ENCODE measurements around the gene DOCK6. TPM values are rescaled to one million over a fixed set of nuclear protein-coding genes. Genes with fewer than 3 reads are reported as not detected.

Gene DOCK6
- polyA plus RNA-seq, 4 donors, result 31.8 to 69.6 (median 50.0) TPM

- no peak for DNase-seq (ENCODE audit: low read depth in 4 of 4, low spot score in 2 of 4)
Measured at GRCh38 chr19:11226716-11227166, 35.6 kb downstream of the DOCK6 start.

- no peak for DNase-seq (ENCODE audit: low read depth in 4 of 4, low spot score in 2 of 4)
Measured at GRCh38 chr19:11225815-11226214, 36.5 kb downstream of the DOCK6 start.

DNA sequence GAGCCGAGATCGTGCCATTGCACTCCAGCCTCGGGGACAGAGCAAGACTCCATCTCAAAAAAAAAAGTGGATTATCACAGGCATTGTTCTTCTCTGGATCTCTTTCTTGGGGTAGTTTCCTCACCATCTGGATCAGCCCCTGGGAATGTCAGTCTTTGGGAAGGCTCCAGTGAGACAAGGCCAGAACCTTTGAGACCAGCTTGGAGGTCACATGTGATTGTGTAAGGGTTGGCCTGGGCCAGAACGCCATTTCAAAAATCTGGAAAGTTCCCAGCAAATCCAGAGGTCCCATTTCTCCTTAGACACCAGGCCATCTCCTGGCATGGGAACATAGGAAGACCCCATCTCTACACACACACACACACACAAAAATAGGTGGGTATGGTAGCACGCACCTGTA is 37.2 kb downstream of the DOCK6 start:
- no peak for DNase-seq (ENCODE audit: low read depth in 4 of 4, low spot score in 2 of 4)

- no peak for DNase-seq (ENCODE audit: low read depth in 4 of 4, low spot score in 2 of 4)
Measured at GRCh38 chr19:11224429-11224828, 37.9 kb downstream of the DOCK6 start.

GRCh38 chr19:11223200-11223599 is 39.1 kb downstream of the DOCK6 start:
- no peak for DNase-seq (ENCODE audit: low read depth in 4 of 4, low spot score in 2 of 4)

DNA sequence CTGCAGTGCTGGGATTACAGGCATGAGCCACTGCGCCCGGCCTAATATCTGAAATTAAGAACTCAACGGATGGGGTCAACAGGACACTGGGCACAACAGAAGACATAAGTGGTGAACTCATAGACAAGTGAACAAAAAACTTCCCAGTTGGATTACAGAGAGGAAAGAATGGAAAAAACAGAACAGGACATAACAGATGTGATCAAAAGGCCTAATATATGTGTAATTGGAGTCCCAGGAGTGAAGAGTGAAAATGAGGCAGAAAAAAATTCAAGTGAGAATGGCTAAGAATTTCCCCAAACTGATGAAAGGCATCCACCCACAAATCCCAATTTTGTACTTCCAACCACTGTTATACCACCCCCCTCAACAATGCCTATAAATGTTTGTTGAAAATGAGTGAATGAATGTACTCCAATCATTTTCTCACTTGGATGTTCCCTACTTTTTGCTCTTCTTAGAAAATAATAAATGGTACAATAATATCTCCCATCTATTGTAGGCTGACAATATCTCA is 41.2 kb downstream of the DOCK6 start:
- DNase-seq (ENCODE audit: low read depth in 4 of 4, low spot score in 2 of 4), result no peak

- no peak for DNase-seq (ENCODE audit: low read depth in 4 of 4, low spot score in 2 of 4)
Measured at GRCh38 chr19:11214387-11214786, 47.9 kb downstream of the DOCK6 start.

- DNase-seq (ENCODE audit: low read depth in 4 of 4, low spot score in 2 of 4), result no peak
Measured at GRCh38 chr19:11210656-11210928, 51.7 kb downstream of the DOCK6 start.

DNA sequence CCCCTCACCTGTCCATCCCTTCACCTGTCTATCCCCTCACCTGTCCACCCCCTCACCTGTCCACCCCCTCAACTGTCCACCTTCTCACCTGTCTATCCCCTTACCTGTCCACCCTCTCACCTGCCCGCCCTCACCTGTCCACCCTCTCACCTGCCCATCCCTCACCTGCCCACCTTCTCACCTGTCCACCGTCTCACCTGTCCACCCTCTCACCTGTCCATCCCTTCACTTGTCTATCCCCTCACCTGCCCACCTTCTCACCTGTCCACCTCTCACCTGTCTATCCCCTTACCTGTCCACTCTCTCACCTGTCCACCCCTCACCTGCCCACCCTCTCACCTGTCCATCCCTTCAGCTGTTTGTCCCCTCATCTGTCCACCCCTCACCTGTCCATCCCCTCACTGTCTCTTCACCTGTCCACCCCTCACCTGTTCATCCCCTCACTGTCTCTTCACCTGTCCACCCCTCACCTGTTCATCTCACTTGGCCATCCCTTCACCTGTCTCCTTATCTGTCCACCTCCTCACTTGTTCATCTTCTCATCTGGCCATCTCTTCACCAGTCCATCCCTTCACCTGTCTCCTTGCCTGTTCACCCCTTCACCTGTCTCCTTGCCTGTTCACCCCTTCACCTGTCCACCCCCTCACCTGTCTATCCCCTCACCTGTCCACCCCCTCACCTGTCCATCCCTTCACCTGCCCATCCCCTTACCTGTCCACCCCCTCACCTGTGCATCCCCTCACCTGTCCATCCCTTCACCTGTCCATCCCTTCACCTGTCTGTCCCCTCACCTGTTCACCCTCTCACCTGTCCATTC is 52.3 kb downstream of the DOCK6 start:
- no peak for DNase-seq (ENCODE audit: low read depth in 4 of 4, low spot score in 2 of 4)

DNA sequence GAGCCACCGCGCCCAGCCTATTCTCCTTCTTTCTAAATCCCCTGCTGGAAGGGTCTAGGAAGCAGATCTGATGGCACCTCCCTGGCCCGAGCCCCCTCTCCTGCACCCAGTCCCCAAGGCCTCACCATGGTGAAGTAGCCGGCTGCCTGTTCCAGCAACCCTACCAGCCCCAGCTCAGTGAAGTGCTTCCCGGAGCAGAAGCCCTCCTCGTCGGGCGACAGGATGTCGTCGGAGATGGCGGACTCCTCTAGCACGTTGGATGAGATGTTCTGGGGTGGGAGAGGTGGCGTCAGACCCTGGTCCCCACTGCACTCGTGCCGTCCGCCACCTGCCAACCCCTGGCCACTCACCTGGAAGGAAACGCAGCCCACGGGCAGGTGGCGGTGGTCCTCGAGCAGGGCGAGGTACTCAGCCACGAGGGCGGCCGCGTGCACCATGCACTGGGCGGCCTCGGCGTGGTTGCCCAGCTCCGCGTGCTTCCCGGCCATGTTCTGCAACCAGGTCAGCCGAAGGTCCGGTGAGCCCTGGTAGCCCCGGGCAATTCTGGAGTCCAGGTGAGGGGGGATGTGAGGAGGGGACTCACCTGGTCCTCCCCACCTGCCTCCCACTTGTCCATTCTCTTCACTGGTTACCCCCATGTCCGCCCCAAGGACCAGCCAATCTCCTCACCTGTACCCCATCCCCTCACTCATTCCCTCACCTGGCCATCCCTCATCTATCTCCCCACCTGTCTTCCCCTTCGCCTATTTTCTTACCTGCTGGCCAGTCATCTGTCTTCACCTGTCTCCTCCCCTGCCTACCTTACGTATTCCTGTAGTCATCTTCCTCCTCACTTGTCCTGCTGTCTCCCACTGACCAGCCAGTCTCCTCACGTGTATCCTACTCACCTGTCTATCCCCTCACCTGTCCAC is 53.5 kb downstream of the DOCK6 start:
- DNase-seq (ENCODE audit: low read depth in 4 of 4, low spot score in 2 of 4), result no peak

DNA sequence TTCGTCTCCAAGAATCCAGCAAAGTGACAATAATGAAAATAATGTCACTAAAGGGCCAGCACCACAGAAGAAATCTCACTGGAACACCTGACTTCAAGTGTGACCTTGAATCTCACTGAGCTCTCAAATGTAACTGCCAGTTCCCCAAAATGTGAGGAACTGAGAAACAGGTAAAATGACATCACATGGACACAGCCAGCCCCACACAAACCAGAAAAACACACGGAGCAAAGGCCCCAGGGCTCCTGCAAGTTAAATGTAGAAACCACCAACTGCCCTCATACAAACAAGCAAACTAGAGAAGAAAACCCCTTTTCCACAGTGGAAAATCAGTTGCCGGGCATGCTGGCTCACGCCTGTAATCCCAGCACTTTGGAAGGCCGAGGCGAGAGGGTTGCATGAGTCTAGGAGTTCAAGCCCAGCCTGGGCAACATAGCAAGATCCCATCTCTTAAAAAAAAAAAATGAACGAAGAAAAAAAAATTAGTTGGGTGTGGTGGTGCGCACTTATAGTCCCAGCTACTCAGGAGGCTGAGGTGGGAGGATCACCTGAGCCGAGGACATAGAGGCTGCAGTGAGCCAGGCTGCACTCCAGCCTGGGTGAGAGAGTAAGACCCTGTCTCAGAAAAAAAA is 56.3 kb downstream of the DOCK6 start:
- DNase-seq (ENCODE audit: low read depth in 4 of 4, low spot score in 2 of 4), result no peak

GRCh38 chr19:11204943-11205349 is 57.4 kb downstream of the DOCK6 start:
- no peak for DNase-seq (ENCODE audit: low read depth in 4 of 4, low spot score in 2 of 4)

- no peak for DNase-seq (ENCODE audit: low read depth in 4 of 4, low spot score in 2 of 4)
Measured at GRCh38 chr19:11204076-11204602, 58.2 kb downstream of the DOCK6 start.

DNA sequence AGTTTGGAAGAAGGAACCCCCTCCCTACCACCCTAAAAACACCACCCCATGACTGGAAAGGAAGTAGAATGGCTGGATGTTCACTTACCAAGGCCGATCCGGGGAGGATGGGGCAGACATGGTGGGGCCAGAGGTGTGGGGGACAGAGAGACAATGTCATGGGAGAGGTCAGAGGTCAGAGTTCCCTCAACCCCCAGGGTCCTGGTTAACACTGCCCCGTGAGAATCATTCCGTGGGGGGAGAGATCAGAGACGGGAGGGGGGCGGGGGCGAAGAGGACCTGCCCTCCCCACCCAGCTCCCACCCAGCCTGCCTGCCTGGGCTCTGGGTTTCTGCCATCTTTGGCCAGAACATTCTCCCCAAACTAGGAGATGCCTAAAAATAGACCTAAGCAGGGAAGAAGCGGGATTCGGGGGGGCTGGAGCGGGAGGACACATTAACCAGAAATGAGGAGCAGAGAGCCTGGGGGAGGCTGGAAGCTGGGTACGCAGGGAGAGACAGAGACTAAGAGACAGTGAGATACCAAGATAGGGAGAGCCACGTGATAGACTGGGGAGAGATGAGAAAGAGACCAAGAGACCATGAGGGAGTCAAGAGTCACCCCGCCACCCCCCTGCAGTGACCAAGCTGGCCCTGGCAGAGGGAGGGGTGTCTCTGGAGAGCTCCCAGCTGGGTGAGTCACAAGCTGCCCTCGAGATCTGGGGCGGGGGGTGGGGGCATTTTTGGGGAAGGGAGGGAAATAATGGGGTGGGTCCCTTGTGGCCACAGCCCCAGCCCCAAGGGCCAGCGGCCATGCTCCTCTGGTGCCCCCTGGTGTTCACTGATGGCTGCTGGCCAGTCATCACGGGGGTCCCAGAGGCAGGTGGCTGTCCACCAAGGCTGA is 58.9 kb downstream of the DOCK6 start:
- peak in 3 of 4 donors; percentile 14 to 40 (median 24) for DNase-seq (ENCODE audit: low read depth in 4 of 4, low spot score in 2 of 4)

GRCh38 chr19:11202488-11203193 is 59.7 kb downstream of the DOCK6 start:
- no peak for DNase-seq (ENCODE audit: low read depth in 4 of 4, low spot score in 2 of 4)

- DNase-seq (ENCODE audit: low read depth in 4 of 4, low spot score in 2 of 4), result no peak
Measured at GRCh38 chr19:11201791-11202190, 60.5 kb downstream of the DOCK6 start.

DNA sequence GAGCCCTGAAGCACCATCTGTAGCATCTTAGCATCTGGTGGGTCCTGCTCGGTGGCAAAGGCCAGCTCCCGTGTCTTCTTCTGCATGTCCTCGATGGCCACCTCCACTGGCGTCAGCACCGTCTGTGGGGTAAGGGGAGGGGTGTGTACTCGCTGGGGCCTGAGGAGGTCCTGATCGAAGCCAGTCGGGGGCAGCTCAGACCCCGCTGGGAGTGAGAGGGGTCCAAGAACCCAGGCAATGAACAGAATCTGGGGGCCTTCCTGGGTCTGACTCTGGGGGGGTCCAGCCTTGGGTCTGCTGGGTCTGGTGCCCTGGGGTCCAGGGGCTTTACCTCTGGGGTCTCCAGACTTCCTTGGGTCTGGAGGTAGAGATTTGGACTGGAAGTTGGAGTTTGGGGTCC is 61.4 kb downstream of the DOCK6 start:
- no peak for DNase-seq (ENCODE audit: low read depth in 4 of 4, low spot score in 2 of 4)

DNA sequence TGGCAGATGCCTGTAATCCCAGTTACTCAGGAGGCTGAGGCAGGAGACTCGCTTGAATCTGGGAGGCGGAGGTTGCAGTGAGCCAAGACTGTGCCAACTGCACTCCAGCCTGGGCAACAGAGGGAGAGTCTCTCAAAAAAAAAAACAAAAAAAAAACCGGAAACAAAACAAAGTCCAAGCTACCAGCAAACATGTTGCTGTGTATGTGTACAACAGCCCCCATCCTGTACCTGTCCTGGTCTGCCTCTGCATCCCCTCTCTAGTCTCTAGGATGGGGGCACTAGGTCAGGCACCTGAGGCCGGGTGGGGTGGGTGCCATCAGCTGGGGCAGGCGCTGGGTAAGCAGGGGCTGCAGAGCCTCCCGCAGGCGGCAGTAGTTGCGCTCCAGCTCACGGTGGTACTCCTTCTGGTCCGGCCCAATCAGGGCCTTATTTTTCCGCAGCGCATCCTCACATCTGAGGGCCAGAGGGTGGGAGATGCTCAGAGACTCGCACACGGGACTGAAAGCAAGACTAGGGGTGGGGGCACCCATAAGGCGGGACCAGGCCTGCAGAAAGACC is 62.2 kb downstream of the DOCK6 start:
- DNase-seq (ENCODE audit: low read depth in 4 of 4, low spot score in 2 of 4), result no peak

GRCh38 chr19:11199517-11199916 is 62.8 kb downstream of the DOCK6 start:
- DNase-seq (ENCODE audit: low read depth in 4 of 4, low spot score in 2 of 4), result no peak

Data from left renal cortex interstitium (tissue), 4 donors.